GM19324 (cell line): ENCODE results near the gene LPP.
"Not testable (repeated sequence)": the region's sequence is repeated elsewhere in the genome, so short reads cannot be mapped to it uniquely, and the experiment has no call there.

Experiments
- ATAC-seq: cut with Tn5 transposase; IDR thresholded peaks from one replicate; pipeline ENCODE4 v1.9.1; 2021; ENCODE audit warnings: mild to moderate bottlenecking, moderate library complexity; ENCODE audit not compliant: unreplicated experiment, low FRiP score

LPP gene

DNA sequence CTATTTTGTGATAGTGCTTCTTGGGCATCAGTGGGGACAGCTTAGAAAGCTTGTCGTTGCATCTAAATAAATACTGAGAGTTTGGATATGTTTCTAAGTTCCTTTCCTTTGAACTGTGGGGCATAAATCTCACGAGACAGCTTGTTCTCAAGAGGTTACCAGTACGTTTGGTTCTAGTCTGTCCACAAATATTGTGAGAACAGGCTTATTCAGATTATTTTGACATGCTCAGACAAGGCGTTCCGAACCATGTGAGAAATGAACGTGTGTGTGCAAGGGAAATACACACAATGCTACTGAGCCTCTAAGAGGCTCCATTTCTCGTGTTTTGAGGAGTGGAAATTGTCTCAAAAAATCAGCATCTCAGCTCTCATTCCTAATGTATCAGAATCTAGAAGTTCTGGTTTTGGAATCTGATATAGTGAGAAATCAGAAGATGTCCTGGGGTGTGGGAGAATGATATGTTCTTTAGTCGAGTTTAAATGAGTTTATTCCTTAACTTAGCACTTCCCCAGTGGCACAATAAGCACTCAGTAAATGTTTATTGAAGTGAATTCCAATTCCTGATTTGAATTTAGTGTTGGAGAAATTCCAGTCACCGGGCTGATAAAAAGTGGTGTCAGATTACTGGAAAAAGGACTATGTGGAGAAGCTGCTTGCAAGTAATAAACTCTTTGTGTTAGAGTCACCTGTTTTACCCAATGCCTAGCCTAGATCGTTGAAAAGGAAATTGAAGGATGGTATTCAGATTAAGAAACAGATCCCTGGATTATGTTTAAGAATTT lies 481.5 kb downstream of the LPP start:
- no peak for ATAC-seq

DNA sequence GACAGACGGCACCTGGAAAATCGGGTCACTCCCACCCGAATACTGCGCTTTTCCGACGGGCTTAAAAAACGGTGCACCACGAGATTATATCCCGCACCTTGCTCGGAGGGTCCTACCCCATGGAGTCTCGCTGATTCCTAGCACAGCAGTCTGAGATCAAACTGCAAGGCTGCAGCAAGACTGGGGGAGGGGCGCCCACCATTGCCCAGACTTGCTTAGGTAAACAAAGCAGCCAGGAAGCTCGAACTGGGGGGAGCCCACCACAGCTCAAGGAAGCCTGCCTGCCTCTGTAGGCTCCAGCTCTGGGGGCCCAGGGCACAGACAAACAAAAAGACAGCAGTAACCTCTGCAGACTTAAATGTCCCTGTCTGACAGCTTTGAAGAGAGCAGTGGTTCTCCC lies 482.3 kb downstream of the LPP start:
- not testable (repeated sequence) for ATAC-seq

DNA sequence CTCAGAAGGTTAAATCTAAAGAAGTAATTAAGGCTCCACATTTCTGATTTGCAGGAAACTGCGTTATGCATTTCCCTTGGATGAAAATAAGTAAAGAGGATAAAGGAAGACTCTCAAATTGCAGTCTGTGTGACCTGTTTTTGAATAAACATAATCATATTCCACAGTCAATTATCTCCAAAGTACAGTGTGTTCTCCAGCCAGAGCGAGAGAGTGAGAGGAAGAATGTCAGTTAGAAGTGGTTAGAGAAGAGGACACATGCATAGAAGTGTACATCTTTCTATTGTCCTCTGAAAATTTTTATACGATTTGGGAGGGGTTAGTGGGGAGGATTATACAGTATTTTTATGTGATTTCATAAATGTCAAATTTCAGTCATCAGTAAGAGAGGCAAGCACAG lies 487.1 kb downstream of the LPP start:
- no peak for ATAC-seq

DNA sequence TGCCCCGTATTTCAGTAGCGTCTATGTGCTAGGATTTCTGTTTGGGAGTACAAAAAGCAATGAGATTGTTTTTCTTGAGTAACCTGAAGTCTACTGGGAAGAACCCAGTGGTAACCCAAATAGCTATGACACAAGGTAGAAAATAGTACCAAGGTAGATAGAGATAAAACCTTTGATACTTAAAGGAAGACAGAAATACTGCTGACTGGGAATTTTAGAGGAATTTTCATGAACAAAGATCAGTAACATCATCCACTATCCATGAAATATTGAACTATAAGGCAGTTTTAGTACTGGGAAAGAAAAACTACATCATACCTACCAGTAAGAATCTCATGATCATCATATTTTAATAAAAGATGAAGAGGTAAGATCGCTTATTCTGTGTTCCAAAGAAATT lies 489.8 kb downstream of the LPP start:
- no peak for ATAC-seq

DNA sequence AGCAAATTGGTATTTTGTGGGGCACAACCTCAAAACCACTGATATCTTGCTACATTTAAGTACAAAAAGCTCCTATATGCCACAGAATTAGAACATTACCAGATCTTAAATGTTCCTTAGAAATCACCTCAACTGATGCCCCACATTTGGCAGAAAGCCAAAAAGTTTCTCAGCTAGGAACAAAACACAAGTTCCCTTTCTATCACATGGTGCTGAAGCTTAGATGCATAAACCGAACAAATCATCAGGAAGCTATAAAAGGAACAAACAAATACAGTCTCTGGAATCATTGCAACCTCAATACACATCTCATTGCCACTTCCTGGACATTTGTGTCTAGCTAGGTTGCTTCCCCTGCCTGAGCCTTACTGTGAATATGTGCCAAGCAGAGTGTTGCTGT lies 492.6 kb downstream of the LPP start:
- no peak for ATAC-seq

DNA sequence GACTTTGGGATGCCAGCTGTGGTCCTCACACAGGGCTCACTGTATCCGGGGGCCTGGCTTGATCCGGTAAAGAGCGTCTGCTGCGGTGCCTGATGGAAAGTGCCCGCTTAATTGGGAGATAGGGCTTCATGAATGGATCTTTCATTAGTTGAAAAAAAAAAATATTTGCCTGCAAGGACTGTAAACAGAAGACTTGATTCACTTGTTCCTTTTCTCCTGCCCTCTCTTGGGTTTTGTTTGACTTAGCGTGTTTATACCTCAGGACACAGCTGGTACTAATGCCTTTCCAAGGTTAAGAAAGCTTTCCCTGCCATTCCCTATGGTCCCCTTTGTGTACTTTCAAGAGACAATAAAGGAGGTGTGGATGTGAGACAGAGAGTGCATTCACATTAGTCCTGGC lies 493.3 kb downstream of the LPP start:
- no peak for ATAC-seq

DNA sequence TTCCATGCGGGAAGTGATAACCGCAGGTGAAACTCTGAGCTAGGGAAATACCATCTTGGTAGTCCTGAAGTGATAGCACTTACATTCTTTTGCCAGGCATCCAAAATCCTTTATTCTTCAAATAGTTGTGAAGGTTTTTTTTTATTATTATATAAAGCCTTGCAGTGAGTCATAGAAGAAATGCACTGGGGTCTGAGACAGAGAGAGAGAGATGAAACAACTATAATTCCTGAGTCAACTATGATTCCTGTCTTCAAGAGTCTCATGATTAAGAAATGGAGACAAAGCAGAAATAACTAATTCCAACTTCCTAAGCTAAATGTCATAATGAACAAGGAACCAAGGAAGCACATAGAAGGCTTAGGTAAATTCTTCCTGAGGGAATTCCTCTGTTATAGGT lies 495.6 kb downstream of the LPP start:
- ATAC-seq = no peak

DNA sequence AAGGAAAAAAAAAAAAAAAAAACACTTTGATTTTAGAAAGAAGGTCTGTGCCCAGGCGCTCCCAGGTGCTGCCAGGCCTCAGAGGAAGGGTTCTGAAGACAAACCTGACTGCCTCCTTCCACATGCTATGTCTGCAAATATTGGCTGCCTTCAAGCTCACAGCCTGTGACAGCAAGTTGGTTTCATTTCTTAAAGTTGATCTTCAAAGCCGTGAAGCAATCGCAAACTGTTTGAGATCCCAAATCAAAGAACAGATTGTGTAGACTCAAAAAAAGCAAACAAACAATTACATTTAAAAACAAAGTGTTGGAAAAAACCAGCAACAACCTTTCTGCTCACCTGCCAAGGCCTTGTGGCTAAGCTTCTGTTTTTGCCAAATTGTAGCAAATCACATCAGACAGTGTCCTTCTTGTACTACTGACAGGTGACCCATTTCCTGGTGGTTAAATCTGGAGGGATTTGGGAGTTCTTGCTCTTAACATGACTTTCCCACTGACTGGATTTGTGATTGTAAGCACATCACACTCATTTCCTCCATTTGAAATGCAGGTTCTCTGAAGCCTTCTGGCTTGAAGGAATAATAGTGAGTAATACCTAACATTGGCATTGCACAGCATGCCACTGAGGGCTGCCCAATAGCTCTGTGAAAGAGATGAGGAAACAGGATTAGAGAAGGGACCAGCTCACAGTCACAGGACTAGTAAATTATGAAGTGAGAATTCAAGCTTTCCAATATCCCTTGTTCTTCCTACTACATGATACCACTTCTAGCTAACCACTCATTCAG lies 502.4 kb downstream of the LPP start:
- no peak for ATAC-seq

DNA sequence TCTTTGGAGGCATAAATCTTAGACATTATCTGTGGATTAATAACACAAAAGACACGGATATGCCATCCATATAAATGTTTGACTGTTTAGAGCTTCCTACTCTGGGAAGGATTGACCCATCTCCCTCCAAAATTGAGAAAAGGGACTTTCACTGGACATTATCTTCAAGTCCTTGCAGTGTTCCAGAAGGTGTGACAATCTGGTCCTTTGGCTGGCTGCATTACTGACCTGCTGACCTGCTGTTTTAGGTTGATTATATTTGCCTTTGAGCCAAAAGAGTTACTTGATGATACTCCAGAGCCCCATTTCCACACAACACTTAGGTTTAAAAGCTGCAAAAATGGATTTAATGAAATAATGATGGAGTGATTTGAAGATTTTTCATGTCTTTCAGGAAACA lies 504.6 kb downstream of the LPP start:
- ATAC-seq = no peak

DNA sequence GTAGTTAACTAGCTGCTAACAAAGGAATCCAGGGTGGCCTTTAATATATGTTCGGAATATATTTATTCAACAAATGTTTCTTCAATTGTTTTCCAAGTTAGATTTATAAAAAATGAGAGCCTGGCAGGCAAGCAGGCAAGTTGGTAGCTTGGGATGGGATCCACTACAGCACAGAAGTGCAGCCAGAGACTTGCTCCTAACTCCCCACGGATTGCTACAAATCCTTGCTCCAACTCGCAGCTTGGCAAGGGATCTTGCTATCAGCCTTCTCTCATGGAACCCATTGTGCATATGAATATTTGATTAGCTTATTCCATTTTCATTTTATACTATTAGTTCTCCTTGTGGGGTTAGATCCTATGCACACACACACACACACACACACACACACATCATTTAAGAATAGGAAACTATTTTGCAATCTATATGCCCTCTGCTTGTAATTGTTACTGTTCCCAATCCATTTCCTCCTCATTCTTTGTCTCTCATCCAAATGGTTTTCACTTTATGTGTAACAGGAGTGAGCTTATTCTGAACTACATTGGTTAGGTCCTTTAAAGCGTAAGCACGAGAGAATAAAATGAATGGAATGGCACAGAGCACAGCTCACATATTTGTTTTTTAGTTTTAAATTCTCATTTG lies 505.6 kb downstream of the LPP start:
- ATAC-seq = no peak

DNA sequence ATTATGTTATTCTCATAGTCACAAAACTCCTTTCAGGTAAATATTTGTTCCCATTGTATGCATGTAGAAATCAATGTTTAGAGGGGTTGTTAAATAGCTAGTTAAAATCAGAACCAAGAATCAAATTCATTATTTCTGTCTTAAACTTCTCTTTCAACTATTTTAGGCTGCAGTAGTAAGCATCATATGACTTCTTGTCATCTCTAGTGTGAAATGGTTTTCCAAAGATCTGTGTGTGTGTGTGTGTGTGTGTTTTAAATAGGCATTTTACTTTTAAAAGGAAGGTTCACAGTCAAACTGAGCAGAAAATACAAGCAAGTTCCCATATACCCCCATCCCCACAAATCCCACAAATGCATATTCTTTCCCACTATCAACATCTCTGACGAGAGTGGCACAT lies 506.5 kb downstream of the LPP start:
- no peak for ATAC-seq

DNA sequence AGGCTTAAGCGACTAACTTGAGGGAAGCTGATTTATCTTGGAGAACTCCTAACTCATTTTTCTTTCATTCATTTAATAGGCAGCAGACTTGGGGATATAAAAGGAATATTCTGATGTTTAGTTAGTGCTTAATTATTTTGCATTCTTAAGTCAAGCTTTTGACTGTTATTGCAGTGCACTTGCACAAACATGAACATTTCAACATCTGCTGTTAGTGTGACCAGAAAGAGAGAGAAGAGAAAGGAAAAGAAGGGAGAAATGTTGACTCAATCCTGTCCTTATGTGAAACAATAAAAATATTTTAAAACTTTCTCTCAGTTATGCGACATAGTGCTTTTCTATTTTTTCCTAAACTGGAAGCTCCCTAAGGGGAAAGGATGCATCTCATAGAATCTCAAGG lies 507.8 kb downstream of the LPP start:
- ATAC-seq = no peak

DNA sequence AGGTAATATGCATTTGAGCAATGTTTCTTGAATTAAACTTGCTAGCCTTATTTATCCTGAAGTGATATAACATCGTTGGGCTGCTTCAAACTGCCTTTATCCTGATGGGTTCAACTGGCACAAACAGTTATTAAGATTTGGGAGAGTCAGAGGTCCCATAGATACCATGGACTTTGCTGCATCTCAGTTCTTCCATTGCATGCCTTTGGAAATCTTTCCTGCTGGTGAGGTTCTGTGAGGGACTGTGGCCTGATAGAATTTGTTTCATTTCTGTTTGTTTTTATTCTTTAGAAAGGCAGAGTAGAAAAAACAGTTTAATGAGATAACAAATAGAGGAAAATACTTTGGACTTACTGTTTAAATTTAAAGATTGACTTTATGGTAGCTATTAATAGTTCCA lies 508.3 kb downstream of the LPP start:
- ATAC-seq = no peak

DNA sequence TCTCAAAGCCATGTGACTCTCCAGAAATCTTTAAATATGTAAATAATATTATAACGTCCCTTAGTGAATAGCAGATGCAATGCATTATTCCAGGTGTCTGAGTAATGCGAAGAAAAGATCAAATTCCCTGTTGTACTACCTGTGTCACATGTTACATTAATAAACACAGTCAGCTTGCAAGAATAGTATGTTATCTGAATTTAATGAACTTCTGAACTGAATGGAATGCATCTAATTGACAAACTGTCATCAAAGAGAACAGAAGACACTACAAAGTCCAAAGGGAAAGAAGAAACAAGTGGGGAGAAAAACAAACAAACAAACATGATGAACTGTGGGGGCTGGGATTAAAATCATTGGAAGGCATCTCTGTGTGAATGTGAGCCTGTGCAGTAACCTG lies 508.8 kb downstream of the LPP start:
- ATAC-seq = no peak

DNA sequence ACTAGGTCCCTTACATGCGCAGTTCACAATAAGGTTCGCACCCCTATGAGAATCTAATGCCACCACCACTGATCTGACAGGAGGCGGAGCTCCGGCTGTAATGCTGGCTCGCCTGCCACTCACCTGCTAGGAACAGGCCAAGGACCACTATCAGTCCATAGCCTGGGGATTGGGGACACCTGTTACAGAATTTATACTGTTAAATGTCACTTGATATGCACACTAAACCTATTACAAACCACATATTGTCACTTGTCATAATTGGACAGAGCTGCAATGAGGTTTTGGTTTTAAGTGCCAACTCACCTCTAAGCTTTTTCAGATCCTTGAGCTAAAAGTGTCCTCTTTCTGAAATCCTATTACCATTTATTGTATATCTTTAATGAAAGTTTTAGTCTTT lies 509.9 kb downstream of the LPP start:
- no peak for ATAC-seq

DNA sequence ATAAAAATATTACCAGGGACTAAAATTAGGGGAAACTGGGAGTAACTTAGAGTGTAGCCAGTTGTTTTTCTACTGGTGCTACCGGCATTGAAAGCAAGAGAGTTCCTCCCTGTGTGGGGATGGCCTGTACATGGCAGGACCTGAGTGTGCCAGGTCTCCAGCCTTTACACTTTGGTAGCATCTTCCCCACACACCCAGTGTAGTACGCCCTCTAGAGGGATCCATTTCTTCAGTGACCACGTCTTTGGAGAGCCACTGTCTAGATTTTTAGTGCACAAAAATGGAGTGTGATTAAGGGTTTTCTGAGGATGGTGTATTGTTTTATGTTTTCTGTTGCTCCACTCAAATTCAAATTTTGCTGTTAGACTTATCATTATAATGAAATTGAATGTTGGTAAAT lies 510.8 kb downstream of the LPP start:
- no peak for ATAC-seq

DNA sequence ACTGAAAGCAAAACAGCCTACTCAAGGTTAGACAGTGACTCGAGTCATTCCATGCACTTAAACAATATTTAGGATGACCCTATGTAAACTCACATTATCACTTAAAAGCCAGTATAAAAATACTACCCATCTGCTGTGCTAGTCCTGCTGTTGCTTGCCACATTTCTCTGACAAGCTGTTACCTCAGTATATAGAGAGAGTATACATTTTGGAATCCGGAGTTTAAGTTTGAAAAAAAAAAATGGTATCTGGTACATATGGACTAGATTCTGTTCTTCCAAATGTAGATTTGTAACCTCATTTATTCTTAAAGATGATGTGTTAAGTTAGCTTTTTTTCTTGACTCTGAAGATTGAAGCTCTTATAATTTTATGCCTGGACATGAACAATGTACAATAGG lies 514.0 kb downstream of the LPP start:
- ATAC-seq = no peak

DNA sequence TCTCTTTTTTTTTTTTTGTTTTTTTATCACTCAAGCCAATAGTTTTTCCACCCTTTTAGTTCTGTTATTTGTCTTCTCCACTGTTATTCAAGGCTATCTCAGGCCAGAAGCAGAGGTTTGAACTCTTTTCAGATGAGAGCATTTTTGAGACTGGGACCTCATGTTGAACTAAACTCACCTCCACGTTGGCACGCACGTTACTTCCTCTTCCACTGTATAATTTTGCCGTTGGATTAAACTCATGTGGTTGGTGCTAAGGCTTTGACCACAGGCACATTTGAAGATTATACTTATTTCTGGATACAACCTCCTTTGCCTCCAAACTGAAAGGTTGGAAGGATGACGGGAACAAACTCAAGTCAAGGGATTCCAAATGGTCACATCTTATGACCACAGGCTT lies 516.5 kb downstream of the LPP start:
- no peak for ATAC-seq

DNA sequence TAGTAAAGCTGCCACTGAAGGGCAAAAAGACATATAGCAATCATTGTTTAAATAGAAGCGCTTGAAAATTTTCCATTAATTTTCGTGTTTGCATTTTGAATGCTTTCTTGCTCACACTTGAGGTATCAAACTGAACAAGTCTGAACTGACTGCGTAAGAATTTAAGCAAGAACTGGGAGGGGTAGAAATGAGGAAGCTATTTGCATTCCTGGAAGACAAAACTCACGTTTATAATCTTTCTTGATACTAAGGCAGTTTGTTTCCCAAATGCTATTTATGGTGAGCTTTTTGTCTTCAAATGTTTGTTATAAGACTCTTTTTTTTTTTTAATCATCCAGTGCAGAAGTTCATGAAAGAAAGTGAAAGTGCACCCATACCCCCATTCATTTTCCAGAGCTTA lies 518.0 kb downstream of the LPP start:
- no peak for ATAC-seq

DNA sequence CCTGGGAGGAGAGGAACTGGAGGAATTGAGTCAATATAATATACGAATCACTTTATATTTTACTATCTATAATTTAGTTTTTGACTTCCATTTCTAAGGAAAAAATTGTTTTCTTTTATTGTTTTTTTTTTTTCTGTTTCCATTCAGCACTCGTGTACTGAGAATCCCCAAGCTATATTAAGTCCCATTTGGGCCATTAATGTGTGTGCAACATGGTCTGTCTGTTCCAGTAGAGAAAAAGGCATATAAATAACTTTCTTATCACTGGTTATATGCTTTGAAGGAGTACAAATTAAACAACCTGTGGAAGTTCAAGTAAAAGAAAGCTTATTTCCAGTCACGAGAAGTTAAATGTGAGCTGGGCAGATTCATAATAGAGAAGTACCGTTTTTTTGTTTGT lies 518.9 kb downstream of the LPP start:
- no peak for ATAC-seq

DNA sequence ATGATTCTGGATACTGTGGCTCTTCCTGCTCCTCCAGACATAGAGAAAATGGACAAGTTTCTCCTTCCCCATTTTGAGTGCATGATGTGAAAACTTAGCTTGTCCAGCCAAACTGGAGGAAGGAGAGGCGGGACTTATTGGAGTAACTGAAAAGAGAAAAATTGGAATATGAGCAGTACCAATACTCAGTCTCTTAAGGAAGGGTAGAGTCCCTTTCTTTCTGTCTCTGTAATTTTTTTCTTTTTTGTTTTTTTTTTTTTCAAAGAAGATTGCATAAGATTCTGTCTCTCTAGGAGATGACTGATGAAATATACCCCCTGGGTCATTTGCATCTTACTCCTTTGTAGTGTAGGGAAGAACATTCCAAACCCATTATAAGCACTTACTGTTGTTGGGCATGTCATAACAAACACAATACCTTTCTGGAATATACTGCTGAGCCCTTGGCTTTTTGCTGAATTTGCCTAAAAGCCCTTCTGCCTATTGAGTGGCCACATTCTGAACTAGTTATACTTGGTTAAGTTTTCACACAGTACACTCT lies 519.8 kb downstream of the LPP start:
- no peak for ATAC-seq
